Mucosa of descending colon (tissue), 3 donors: ENCODE results near the gene VWA5B2. TPM values are rescaled to one million over a fixed set of nuclear protein-coding genes. Genes with fewer than 3 reads are reported as not detected.

Source experiments
- ATAC-seq: fragments of 200-7000 bp; cut with Tn5 transposase; one replicate; pipeline ENCODE4 v1.9.1; 2020; ENCODE audit warnings: mild to moderate bottlenecking, moderate library complexity
- DNase-seq, 3 donors: peaks; one replicate each; pipeline ENCODE4 v3.0.0-alpha.2; 2020
- H3K36me3 ChIP-seq: fragments of 200-600 bp; one replicate; pipeline ENCODE4 v1.8.0; 2021; ENCODE audit warnings: low read depth, mild to moderate bottlenecking
- H3K4me1 ChIP-seq: fragments of 200-600 bp; one replicate; pipeline ENCODE4 v1.8.0; 2021; ENCODE audit warnings: low read depth, mild to moderate bottlenecking
- H3K4me3 ChIP-seq: fragments of 200-600 bp; one replicate; pipeline ENCODE4 v1.8.0; 2021; ENCODE audit warnings: mild to moderate bottlenecking
- H3K9me3 ChIP-seq: fragments of 200-600 bp; one replicate; pipeline ENCODE4 v1.8.0; 2021; ENCODE audit warnings: mild to moderate bottlenecking
- intact Hi-C, 2 donors: fragments of 100-400 bp; cut with DNase I in 1 of 2; cut with micrococcal nuclease in 1 of 2; formaldehyde crosslinking; loops; one replicate each; pipeline versions ENCODE4 v1.11.0 to v1.11.1; 2022; cut with DNase I, micrococcal nuclease
- long read RNA-seq, 2 donors: library from polyadenylated mRNA; unstranded; transcript quantifications; one replicate each; pipeline ENCODE4 v2.0.0, GENCODE V29; 2019 to 2021
- total RNA-seq, 3 donors: library from RNA; stranded (reverse); fragmentation: NEBNext Ultra II Directional in 2 of 3; extraction: Animal tissue kit (Norgen Biotek cat#: 25700) in 2 of 3; gene quantifications; one replicate each; pipeline versions ENCODE4 v1.2.1 to v1.2.4, GENCODE V29; 2021 to 2023
- TF ChIP-seq, protein P1 (sequence below): fragments of 200-600 bp; IDR thresholded peaks from one replicate; pipeline ENCODE4 v1.8.0; 2022; ENCODE audit warnings: antibody characterized with exemption, mild to moderate bottlenecking
- donor health status: DM: no; HTN: no; CAD: no; lungs with moderate emphysema.
- donor health status: DM: no; HTN: no; CAD: no.
- donor health status: DM: no; HTN: yes; CAD: no.

VWA5B2 gene
- total RNA-seq, result 1 to 10 TPM in 2 of 3 donors, under 1 TPM in 1; 0.60 to 2.9 (median 2.6) TPM
- long read RNA-seq, donor 1, partial matches to known transcripts, result 0 of 1 reads
- long read RNA-seq, donor 1, other reads (novel, unspliced or antisense), result 1 of 1 reads
- long read RNA-seq, donor 2, result 0 reads

DNA sequence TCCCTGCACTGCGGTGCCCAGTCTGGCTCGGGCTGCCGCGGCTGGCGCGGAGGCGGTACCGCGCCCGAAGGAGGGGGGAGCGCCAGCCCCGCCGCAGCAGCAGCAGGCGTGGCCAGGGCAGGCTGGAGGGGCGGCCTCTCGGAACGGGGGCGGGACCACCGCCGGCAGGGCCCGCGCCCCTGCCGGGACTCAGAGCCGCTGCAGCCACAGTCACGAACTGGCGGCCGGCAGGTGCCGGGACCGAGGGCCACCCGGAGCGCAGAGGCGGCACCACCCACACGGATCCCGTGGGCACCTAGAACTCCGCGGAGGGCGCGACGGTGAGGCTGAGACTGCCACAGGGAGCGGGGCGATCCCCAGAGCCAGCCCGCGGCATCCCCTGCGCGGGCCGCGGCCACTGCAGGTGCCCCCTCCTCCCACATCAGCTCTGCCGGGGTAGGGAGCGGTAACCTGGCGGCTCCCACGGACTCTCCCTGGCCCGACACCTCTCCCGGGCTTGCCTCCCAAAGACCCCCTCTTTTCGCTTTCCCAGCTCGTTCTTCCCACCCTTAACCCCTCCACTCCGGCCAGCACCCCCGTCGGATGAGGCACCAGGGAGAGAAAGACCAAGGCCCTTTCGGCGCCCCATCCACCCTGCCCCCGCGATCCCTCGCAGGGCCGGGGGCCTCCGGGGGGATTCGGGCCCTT lies at the start of gene VWA5B2:
Gene VWA5B2 (plus strand): TSS at position 192 of the 687 bp plus-strand sequence. CDS start 944 bp downstream, outside the sequence.
- Histone ChIP-seq H3K4me3 (no peak within 1 kb of the TSS), H3K9me3 (no peaks in the 10 kb centered on the region), H3K36me3 (no peaks in the 10 kb centered on the region), H3K4me1 (peaks cover 24% of the 10 kb centered on the region)
- intact Hi-C loops, result no loop called here
- ATAC-seq (peak; percentile 81), DNase-seq (peak; percentile 33 to 68 (median 67))
- TF ChIP-seq, protein P1, sequence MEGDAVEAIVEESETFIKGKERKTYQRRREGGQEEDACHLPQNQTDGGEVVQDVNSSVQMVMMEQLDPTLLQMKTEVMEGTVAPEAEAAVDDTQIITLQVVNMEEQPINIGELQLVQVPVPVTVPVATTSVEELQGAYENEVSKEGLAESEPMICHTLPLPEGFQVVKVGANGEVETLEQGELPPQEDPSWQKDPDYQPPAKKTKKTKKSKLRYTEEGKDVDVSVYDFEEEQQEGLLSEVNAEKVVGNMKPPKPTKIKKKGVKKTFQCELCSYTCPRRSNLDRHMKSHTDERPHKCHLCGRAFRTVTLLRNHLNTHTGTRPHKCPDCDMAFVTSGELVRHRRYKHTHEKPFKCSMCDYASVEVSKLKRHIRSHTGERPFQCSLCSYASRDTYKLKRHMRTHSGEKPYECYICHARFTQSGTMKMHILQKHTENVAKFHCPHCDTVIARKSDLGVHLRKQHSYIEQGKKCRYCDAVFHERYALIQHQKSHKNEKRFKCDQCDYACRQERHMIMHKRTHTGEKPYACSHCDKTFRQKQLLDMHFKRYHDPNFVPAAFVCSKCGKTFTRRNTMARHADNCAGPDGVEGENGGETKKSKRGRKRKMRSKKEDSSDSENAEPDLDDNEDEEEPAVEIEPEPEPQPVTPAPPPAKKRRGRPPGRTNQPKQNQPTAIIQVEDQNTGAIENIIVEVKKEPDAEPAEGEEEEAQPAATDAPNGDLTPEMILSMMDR, result no peak

- no peaks in the 10 kb centered on the region for H3K9me3 ChIP-seq
- H3K4me1 ChIP-seq, result peaks cover 19% of the 10 kb centered on the region
- DNase-seq (no peak), ATAC-seq (no peak)
- intact Hi-C loops, result no loop called here
- H3K4me3 ChIP-seq, result no peak overlapping the region
- peaks cover 19% of the 10 kb centered on the region for H3K36me3 ChIP-seq
- TF ChIP-seq, protein P1, result no peak
These were observed 49.2 kb upstream of the VWA5B2 start for GRCh38 chr3:184180165-184180564.

DNA sequence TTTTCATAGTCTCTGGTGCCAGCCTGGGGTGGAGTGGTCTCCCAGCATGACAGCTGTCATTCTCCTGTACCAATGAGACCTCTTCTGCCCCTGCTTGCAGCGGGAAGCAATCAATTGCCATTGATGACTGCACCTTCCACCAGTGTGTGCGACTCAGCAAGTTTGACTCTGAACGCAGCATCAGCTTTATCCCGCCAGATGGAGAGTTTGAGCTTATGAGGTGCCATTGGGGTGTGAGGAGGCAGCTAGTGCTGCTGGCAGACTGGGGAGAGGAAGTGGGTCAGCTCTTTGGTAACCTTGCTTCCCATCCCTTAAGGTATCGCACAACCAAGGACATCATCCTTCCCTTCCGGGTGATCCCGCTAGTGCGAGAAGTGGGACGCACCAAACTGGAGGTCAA lies 47.8 kb upstream of the VWA5B2 start:
- peaks cover 19% of the 10 kb centered on the region for H3K36me3 ChIP-seq
- ATAC-seq, result no peak
- DNase-seq, result no peak
- peaks cover 11% of the 10 kb centered on the region for H3K4me1 ChIP-seq
- H3K9me3 ChIP-seq, result no peaks in the 10 kb centered on the region
- H3K4me3 ChIP-seq, result no peak overlapping the region
- intact Hi-C loops, result no loop called here
- TF ChIP-seq, protein P1, result no peak

- TF ChIP-seq, protein P1, result no peak
- intact Hi-C loops, result no loop called here
- Histone ChIP-seq H3K36me3 (peaks cover 19% of the 10 kb centered on the region), H3K9me3 (no peaks in the 10 kb centered on the region), H3K4me3 (no peak overlapping the region), H3K4me1 (peaks cover 11% of the 10 kb centered on the region)
- DNase-seq (no peak), ATAC-seq (no peak)
These were observed 45.7 kb upstream of the VWA5B2 start for GRCh38 chr3:184183679-184184078.

DNA sequence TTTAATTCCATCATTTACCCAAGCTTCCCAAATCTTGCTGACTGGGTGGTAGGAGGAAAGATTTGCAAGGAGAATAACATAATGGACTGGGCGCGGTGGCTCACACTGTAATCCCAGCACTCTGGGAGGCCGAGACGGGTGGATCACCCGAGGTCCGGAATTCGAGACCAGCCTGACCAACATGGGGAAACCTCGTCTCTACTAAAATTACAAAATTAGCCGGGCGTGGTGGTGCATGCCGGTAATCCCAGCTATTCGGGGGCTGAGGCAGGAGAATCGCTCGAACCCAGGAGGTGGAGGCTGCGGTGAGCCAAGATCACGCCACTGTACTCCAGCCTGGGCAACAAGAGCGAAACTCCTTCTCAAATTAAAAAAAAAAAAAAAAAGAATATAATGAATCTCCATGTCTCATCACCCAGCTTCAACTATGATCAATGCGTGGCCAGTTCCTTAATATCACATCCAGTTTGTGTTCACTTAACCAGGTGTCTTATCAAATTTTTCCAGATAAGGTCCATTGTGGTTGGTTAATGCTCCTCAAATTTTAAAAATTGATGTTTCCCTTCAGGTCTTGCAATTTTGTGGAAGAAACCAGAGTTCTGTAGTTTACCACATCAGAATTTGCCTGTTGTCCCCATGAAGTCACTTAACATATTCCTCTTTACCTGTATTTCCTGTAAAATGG lies 44.7 kb upstream of the VWA5B2 start:
- Histone ChIP-seq H3K4me3 (no peak overlapping the region), H3K9me3 (no peaks in the 10 kb centered on the region), H3K4me1 (peaks cover 10% of the 10 kb centered on the region), H3K36me3 (peaks cover 17% of the 10 kb centered on the region)
- TF ChIP-seq, protein P1, result no peak
- DNase-seq, result no peak
- no peak for ATAC-seq
- intact Hi-C loops, result no loop called here
